Cardiac fibroblast (primary cell): ENCODE data around the gene ACTL8.

Source experiments
- DNase-seq, 2 donors: peaks; one replicate each; pipeline versions ENCODE4 v3.0.0 to v3.0.0-alpha.2; 2010; ENCODE audit warnings: low read depth in 2 of 2
- H3K4me3 ChIP-seq, 2 donors: replicated peaks in 1 of 2; 1 replicate in 1 of 2; 2 replicates in 1 of 2; pipeline ENCODE4 v1.5.1; 2011; ENCODE audit warnings: low read depth in 2 of 2, low read length in 2 of 2, mild to moderate bottlenecking in 2 of 2, moderate library complexity in 1 of 2
- CTCF ChIP-seq: IDR thresholded peaks from one replicate; pipeline ENCODE4 v1.5.1; 2011; ENCODE audit warnings: low read depth, mild to moderate bottlenecking, low read length, inconsistent platforms

The ACTL8 gene

GRCh38 chr1:17862121-17862520, 107.0 kb downstream of the ACTL8 start:
- no peak overlapping the region for H3K4me3 ChIP-seq
- DNase-seq, result no peak
- no peak for TF ChIP-seq CTCF

GRCh38 chr1:17865912-17866739, 111.0 kb downstream of the ACTL8 start:
- peak; percentile 81 to 95 for DNase-seq
- no peak overlapping the region for H3K4me3 ChIP-seq
- no peak for TF ChIP-seq CTCF

GRCh38 chr1:17866740-17867029, 111.6 kb downstream of the ACTL8 start:
- no peak overlapping the region for H3K4me3 ChIP-seq
- no peak for TF ChIP-seq CTCF
- no peak for DNase-seq

DNA sequence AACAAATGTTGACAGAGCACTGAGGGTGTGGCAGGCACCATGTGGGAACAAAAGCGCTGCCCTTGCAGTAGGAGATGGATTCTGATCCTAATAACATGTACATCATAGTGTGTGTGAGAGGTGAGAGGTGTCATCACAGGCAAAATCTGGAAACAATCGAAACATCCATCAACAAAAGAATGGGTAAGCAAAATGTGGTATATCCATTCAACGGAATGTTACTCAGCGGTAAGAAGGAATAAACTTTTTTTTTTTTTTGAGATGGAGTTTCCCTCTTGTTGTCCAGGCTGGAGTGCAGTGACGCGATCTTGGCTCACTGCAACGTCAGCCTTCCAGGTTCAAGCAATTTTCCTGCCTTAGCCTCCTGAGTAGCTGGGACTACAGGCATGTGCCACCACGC, 112.3 kb downstream of the ACTL8 start:
- no peak overlapping the region for H3K4me3 ChIP-seq
- TF ChIP-seq CTCF, result no peak
- no peak for DNase-seq

- DNase-seq, result peak; percentile 22 to 69
- no peak for TF ChIP-seq CTCF
- no peak overlapping the region for H3K4me3 ChIP-seq
These were observed 114.7 kb downstream of the ACTL8 start for GRCh38 chr1:17869815-17870214.

- no peak for DNase-seq
- TF ChIP-seq CTCF, result no peak
- no peak overlapping the region for H3K4me3 ChIP-seq
These were observed 115.5 kb downstream of the ACTL8 start for GRCh38 chr1:17870679-17871078.
